Activated CD4-positive, alpha-beta T cell treated with anti-CD3 and anti-CD28 coated beads for 4 hours (primary cell): ENCODE results near the gene SPNS2.
A peak's percentile ranks its signal among the peaks of the same experiment; 100 is the strongest.

Source experiments
- DNase-seq, 2 donors: peaks; one replicate each; pipeline ENCODE4 v3.0.0-alpha.2; 2020

The SPNS2 gene

DNA sequence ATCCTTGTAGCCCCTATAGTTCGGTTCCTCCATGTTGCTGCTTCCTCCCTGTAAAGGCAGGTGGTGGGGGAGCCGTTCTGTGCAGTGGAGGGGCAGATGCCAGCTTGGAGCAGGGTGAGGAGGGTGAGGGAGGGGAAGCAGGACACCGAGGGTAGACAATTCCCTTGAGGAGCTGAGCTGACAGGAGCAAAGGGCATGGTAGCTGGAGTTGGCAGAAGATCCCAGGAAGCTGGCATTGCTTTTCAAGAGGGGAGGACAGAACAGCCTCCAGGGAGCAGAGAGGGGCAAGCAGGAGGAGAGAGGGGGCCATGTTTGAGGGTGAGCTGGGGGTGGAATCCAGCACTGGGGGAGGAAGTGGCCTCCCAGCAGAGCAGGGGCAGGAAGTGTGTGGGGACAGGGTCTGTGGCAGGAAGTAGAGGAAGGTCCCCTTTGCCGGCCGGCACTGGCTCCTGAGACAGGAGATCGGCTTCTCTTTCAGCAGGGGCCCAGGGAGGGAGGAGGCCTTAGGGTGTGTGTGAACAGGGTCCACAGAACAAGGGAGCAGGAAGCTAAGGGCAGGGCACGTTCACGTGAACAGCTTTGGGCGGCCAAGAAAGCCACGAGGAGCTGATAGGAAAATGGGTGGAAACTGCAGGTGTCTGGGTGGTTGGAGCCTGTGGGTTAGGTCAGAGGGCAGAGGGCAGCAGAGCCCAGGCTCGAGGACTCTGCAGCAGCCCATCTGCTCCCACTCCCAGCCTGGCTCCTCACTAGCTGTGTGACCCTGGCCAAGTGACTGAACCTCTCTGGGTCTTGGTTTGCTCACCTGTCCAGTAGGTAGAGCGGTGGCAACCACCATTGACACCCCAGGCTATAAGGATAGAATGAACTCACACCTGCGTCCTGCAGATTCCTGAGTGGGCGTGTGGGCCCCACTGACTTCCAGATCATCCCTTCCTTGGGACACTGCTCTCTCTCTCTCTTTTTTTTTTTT, 17.5 kb upstream of the SPNS2 start:
- peak in 1 of 2 donors; percentile 23 for DNase-seq

DNA sequence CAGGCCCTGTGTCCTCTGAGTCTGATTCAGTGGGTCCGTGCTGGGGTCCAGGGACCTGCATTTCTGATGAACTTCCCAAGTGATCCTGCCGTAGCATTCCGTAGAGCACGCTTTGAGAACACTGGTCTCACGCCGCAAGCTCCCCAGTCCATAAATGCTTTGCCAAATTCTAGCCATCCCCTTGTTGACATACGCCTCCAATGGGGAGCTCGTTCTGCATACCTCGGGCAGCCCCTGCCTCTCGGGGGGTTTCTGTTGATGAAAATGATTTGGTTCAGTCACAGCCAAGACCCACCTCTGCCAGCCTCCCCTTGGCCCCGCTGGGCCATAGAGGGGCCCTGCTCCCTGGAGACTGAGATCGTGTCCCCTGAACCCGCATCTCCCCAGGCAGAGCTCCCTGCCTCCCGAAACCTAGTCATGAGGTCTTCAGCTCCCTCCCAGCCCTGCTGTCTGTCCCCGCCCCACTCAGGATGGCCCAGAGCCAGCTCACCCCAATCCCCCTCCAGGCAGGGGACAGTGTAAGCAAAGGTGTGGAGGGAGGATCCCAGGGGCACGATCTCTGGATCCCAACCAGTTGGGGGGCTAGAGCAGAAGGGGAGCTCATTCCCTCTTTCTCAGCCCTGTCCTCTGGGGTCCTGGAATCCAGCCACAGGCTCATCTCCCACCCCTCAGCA, 16.2 kb upstream of the SPNS2 start:
- no peak for DNase-seq

DNA sequence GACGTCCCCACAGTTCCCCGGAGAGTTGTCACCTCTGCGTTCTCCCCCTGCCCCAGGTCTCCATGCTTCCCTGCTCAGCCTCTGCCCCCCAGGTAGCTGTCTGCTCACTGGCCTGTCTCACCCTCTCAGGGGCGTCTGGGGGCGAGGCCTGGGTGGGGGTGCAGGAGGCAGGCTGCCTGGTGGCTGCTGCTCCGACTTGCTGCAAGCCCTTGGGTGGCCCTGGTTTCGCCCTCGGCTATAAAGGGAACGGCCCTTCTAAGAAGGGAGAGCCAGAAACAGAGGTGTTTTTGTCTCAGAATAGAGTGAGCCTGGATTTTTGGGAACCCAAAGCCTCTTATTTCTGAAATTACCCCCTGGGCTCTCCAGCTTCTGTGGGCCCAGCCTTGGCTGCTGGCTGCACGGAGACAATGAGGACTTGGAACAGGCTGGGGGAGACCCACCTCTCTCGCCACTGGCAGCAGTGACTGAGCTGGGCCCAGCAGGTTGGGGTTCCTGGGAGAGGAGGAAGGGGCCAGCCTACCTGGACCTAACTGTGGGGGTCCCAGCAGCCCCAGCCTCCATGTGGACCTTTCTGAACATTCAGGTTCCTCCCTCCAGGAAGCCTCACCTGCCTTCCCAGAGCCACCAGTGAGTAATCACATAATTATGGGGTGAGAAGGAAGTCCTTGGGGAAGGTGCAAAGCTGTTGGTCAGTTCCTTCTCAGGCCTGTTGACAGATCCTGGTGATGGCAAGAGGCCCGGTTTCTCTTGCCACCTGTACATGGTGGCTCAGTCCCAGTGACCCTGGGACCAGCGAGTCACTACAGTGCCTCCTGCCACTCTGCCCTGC, 15.5 kb upstream of the SPNS2 start:
- DNase-seq, result no peak

DNA sequence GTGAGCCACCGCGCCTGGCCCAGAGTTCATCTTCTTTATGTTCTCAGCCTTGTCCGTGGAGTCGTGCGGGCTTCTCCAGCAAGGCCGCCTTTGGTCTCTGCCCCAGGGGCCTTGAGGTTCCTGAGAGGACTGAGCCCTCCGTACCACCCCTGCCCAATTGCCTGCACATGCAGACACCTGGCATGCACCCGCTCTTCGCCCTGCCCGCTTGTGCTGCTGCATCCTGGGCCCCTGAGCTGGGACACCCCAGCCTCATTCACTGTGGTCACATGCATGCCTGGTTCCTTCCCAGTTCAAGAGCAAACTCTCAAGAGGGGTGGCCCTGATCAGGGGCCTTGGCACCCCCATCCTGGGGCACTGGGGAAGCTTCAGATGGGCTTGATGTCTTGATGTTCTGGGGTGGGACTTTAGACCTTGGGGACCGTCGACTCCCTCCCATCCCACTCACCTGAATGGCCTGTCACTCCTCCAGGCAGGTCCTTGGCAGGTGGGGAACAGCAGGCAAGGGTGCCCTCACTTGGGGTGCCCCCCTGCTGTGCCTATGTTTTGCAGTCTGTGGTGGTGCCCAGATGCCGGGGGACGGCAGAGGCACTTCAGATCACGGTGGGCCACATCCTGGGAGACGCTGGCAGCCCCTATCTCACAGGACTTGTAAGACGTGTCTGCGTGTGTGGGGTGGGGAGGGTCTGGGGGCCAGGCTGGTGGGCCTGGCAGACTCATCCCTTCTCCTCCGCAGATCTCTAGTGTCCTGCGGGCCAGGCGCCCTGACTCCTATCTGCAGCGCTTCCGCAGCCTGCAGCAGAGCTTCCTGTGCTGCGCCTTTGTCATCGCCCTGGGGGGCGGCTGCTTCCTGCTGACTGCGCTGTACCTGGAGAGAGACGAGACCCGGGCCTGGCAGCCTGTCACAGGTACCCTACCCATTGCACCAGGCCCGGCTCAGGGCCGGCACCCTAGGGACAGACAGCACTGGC, 12.7 kb upstream of the SPNS2 start:
- DNase-seq, result peak; percentile 52

DNA sequence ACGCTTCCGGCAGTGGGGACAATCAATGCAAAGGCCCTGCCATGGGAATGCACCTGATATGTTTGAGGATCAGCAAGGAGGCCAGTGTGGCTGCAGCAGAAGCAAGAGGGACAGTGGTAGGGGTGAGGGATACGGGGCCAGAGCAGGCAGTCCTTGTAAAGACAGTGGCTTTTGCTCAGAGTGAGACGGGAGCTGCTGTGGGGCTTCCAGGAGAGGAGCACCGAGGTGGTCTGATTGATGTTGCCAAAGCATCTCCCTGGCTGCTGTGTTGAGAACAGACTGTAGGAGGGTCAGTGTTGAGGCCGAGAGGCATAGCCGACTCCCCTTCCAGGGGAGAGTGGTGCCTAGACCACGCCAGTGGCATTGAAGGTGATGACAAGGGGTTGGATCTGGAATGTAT, 11.4 kb upstream of the SPNS2 start:
- DNase-seq, result no peak

DNA sequence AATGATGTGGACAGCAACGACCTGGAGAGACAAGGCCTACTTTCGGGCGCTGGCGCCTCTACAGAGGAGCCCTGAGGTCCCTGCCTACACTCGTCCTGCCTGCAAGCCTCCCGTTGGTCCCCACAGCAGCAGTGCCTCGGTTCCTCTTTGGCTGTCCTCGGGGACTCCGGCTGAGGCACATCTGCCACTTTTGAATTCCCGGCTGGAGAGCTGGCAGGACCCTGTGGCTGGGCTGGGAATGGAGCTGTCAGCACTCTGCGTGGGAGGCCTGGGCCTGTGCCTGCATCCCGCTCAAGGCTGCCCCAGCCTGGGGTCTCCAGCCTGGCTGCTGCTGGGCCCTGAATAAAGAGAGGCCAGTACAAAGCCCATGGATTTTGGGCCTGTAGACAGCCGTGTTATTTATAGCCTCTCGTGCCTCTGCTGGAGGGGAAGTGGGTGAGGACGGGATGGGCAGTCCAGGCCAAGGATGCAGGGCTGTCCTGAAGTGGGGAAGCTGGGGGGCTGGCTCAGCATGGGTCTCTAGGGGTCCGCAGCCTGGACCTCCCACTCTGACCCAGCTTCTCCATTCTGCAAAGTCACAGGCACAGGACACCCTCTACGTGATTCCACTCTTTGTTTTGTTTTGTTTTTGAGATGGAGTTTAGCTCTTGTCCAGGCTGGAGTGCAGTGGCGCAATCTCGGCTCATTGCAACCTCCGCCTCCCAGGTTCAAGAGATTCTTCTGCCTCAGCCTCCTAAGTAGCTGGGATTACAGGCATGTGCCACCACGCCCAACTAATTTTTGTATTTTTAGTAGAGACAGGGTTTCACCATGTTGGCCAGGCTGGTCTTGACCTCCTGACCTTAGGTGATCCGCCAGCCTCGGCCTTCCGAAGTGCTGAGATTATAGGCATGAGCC, 10.6 kb upstream of the SPNS2 start:
- DNase-seq, result no peak

DNA sequence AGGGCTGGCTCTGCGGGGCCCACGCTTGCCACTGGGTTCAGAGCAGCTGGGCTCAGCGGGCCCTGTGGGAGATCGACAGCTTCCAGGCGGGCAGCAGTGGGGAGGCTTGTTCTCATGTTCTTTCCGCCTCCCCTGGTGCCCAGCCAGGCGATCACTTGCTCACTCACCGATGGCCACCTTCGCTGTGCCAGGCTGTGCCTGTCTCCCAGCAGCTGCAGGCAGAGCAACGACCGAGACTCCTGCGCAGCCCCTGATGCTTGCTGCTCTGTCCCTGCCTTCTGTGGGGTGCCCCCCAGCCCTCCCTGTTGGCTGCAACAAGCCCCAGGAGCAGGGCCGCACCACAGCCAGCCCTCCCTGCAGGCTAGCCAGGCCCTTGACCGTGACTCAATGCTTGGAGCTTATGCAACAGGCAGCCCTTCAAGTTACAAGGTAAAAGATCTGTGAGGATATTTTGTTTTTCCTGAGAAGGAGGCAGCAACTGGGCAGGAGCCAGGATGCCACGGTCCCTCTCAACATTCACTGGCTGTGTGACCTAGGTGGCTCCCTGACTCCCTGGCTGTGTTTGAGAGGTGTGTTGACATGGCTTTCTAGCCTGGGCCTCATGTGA, 9.6 kb upstream of the SPNS2 start:
- DNase-seq, result no peak

DNA sequence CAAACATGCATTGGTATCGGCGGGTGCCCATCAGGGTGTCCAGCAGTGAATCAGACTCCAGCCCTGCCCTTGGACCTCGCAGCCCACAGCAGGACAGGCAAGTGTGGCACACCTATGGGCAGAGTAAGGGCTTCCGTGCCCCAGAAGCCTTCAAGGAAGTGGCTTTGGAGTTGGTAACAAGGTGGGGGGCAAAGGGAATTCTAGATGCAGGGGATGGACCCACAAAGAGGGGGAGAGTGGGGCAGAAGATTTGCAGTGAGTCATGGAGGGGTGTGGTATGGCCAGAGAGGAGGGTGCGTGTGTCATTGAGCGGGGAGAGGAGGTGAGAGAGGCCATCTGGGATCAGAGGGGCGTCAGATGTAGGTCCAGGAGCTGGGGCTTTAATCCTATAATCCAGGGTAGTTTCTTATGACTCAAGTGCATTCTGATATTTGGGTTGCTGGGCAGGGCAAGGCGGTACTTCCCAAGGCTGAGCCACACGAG, 8.5 kb upstream of the SPNS2 start:
- no peak for DNase-seq

DNA sequence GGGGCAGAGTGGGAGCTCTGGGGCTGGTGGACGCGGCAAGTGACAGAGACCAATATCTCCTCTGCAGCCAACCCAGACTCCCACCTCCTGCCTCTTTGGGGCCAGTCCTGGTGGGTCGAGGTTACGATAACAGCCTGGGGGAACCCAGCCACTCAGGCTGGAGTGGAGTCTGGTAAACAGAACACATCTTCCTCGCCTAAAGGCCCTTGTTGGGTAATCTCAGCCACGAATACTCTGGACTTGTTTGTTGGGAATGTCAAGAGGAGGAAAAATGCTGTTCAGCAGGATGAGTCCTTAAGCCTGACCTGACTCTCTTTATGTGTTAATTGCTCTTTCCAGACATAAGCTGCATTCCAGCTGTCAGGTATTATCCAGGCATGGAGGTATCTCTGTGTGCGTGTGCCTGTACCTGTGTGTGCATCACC, 8.0 kb upstream of the SPNS2 start:
- DNase-seq, result no peak

DNA sequence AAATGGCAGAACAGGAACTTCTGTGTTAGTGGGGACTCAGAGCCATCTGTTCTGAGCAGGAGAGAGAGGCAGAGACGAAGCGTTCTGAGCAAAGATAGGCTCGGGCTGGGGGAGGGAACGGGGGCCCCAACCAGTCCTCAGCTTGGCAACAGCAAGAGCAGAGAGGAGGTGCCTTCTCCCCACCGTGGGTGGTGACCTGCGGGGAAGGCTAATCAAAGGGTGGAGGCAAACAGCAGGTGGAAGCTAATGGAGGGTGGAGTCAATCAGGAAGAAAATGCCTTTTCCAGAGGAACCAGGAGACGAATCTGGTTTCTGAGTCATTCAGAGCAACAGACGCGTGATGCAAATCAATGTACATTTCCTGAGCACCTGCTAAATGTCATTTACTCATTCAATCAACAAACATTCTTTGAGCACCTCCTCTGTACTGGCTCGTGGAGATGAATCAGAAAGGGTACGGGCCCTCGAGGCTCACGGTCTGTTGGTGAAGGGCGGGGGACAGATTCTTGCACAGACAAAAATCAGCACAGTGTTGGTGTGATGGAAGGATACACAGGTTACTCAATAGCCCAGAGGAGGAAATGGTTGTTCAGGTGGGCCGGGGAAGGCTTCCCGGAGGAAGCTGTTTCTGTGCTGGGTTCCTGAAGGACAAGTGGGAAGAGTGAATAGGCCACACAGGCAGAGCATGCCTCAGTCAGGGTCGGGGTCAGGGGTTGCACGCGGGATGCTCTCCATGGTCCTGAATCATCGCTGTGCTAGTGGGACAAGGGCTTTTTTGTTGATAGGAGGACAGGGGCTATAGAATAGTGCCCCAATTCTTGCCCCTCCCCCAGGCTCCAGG, 5.7 kb upstream of the SPNS2 start:
- no peak for DNase-seq

DNA sequence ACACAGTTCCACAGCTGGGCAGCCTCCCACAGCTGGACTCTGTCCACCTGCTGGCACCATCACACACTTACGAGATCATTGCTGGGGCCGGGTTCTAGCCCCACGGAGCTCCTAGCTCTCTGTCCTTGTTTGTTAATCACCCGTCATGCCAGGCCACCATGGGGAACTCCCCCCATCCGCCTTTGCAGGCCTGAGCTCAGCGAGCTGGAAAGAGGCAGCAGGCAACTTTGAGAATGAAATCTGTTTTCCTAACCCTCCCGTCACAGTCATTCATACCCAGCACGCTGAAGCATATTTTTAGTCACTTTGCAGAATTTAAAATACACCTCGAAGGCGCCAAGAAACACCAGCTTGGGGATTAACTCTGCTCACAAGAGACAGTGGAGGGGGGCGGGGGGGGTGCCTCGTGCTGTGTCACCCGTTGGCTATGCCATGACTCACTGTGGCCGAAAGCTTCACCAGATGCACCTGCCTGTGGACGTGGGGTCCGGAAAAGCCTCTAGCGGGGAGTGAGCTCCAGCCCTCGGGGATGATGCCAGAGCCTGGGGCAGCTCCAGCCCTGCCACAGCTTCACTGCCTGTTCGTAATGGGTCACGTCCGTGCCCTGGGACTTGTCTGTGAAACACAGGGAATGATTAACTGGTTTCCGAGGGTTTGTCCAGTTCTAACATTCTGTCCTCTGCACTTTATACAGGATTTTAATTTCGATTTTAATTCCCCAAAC, 1.4 kb upstream of the SPNS2 start:
- DNase-seq, result no peak

DNA sequence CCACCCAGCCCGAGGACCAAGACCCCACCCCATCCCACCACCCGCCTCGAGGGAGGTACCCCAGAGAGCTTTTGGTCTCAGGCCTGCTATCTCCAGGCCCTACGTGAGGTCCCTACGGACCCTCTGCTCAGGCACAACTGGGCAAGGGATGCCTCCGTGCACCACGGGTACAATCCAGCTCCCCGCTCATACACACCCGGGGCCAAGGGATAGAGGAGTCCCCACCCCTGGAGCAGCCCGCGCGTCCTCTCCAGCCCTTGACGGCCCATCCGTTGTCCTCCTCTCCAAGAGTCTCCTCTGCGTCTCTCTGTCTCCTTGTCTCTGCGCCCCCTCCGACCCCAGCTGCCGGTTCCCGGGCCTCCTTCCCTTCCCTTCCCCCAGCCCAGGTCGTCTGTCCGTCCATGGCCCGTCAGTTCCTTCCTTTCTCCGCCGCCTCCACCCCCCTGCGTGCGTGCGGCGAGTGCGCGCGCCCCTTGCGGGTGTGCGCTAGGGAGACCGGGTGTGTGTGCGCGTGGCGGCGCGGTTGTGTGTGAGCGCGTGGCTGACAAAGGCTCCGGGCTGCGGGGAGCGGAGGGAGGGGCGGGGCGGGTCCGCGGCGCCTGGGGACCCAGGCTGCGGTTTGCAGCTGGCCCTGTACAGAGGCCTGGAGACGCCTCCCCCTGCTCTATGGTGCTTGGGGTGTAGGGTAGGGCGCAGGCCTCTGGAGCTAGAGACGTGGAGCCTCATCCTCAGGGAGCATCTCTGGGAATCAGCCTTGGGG, 930 bp downstream of the SPNS2 start:
- no peak for DNase-seq

DNA sequence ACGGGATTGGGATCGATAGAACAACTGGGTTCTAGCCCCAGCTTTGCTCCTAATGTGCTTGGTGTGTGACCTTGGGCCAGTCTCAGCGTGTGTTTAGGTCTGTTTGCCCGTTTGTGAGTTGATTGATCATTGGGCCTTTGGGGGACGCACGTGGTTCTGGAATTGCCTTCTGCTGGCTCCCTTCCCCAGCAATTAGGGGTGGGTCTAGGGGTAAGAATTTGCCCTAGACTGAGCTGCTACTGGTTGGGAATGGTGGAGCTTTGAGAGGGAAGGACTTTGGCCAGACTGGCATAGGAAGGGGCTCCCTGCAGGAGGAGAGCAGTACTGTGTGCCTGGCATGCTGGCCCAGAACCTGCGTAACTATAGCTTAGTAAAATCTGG, 1.5 kb downstream of the SPNS2 start:
- DNase-seq, result no peak

DNA sequence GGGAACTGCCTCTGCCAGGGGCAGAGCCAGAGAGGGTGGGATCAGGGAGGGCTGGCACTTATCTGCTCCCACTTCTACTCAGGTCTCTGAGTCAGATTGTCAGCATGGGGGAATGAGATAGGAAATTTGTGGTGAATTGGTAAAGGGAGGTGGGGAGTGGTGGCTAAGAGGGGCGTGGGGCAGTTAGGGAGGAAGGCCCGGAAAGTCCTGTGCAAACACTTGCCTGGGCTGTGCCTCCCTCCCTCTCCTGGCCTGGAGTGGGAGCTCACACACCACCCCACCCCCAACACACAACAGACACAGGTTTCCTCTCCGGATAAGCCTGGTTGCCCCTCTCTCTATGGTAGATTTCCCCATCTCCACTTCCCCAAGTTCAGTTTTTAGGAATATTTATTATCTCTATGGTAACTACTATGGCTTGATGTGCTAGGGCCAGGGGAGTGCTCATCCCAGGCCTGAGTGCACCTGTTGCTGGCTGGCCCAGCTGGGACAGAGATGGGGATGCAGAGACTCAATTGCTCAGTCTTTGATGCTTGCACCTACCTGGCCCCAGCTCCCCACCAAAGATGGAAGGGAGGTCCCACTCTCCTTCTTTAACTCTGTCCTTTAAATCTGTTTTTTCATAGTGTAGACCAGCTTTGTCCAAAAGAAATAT, 2.7 kb downstream of the SPNS2 start:
- no peak for DNase-seq

DNA sequence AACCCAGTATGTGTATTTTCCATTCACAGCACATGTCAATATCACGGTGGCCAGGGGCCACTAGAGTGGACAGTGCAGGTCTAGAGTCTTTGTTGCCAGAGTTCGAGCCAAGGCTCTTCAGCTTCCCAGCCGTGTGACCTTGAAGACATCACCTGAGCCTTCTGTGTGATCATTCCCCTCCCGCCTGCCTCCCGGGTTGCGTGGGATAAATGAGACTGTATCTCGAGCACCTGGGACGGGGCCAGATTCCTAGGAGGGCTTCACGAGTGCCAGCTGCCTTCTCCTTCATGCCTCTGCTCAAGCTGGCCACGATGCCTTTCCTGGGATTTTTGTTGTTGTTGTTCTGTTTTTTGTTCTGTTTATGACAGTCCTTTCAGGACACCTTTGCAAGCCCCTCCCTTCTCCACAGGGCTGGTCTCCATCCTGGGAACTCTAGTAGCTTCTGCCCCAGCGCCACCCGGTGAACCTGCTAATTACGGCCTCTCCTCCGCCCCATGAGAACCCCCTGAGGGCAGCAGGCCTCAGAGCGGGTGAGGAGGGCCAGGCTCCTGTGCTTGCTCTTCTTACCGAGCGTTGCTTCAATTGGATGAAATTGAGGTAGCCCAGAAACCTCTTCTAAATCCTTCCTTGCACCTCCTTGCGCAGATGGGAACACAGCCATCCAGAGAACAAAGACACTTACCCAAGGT, 3.9 kb downstream of the SPNS2 start:
- no peak for DNase-seq

DNA sequence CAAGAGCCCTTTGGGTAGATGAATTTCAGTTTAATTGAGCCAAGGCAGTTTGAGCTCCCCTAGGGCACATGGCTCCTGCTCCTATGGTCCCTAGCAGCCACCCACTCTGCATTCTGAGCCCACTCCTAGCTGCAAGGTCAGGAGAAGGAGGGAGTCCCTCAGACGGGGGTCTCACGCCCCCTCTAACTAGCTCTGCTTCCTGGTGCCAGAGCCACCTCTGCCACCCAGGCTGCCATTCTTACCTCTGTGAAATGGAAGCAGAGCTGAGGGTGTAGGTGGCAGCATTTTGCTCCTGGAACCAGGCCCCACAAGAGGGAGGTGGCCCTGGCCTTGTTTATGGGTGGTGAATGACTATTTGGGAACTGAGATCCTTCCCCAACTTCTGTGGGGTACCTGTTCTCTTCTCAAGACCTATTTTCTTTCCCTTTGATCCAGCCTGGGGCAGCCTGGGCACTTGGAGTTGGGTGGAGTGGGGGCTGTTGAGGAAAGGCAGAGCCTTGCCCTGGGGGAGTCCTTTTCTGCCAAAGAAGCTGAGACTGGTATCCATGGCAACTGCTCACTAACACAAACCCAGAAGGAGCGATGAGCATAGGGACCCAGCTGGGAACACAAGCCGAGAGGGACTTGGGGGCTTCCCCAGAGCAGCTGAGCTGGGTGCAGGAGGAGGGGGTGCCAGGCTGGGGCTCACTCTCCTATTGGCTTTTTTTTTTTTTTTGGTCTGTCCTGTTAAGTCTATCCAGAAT, 4.8 kb downstream of the SPNS2 start:
- no peak for DNase-seq
